Brain microvascular endothelial cell (primary cell): Measurements from ENCODE around the gene PLEKHG5.
"Not testable (repeated sequence)": the region's sequence is repeated elsewhere in the genome, so short reads cannot be mapped to it uniquely, and the experiment has no call there.

Experiments
- DNase-seq: peaks from one replicate; pipeline ENCODE4 v3.0.0-alpha.2; 2020
- H3K27ac ChIP-seq: fragments of 250-450 bp; sonication (Bioruptor Pico); 2 replicates; pipeline ENCODE4 v1.5.1; 2020; ENCODE audit warnings: mild to moderate bottlenecking, moderate library complexity
- H3K27me3 ChIP-seq: fragments of 250-450 bp; sonication (Bioruptor Pico); replicated peaks from 2 replicates; pipeline ENCODE4 v1.5.1; 2020; ENCODE audit warnings: mild to moderate bottlenecking
- H3K36me3 ChIP-seq: fragments of 250-450 bp; sonication (Bioruptor Pico); replicated peaks from 2 replicates; pipeline ENCODE4 v1.5.1; 2020; ENCODE audit warnings: mild to moderate bottlenecking
- H3K4me3 ChIP-seq: 2 replicates; pipeline ENCODE4 v1.5.1; 2011; ENCODE audit warnings: low read depth, mild to moderate bottlenecking, control low read depth, low read length, moderate library complexity
- in situ Hi-C: cut with HindIII; loops from 2 replicates; pipeline ENCODE4 v1.10.0; 2017; ENCODE audit warnings: low sequenced_read_pairs, low pct_ligation_motif_present
- TF ChIP-seq, protein P1 (sequence below): IDR thresholded peaks from 2 replicates; pipeline ENCODE4 v1.5.1; 2011; ENCODE audit warnings: low read depth, mild to moderate bottlenecking, moderate library complexity, low read length, control low read depth, inconsistent platforms; ENCODE audit errors: missing control alignments

Gene PLEKHG5

DNA sequence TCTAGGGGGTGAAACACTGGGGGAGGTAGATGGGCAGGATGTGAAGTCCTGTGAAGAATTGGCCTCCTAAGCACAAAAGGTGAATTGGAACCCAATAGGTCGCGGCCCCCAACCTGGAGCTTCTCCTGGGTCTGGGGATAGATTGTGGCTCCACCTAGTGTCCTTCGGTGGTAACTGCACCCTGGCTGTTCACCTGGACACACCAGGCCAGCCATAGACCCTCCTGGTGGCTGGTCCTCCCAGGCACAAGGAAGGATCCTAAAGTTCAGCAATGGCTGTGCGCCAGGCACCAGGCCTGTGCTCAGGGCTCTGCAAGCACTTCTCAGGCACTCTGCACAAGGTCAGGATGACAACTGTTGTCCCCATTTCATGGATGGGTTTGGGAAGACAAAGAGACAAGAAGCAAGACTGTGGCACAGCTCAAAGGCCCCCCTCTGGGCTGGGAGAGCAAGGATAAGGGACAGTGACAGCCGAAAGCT lies 53.4 kb downstream of the PLEKHG5 start:
- TF ChIP-seq, protein P1, sequence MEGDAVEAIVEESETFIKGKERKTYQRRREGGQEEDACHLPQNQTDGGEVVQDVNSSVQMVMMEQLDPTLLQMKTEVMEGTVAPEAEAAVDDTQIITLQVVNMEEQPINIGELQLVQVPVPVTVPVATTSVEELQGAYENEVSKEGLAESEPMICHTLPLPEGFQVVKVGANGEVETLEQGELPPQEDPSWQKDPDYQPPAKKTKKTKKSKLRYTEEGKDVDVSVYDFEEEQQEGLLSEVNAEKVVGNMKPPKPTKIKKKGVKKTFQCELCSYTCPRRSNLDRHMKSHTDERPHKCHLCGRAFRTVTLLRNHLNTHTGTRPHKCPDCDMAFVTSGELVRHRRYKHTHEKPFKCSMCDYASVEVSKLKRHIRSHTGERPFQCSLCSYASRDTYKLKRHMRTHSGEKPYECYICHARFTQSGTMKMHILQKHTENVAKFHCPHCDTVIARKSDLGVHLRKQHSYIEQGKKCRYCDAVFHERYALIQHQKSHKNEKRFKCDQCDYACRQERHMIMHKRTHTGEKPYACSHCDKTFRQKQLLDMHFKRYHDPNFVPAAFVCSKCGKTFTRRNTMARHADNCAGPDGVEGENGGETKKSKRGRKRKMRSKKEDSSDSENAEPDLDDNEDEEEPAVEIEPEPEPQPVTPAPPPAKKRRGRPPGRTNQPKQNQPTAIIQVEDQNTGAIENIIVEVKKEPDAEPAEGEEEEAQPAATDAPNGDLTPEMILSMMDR, result peak; percentile 91
- H3K4me3 ChIP-seq, result no peak overlapping the region
- in situ Hi-C loops, result no loop called here
- no peak overlapping the region for H3K27ac ChIP-seq
- peaks cover 15% of the 10 kb centered on the region for H3K27me3 ChIP-seq
- no peak for DNase-seq
- H3K36me3 ChIP-seq, result no peaks in the 10 kb centered on the region

DNA sequence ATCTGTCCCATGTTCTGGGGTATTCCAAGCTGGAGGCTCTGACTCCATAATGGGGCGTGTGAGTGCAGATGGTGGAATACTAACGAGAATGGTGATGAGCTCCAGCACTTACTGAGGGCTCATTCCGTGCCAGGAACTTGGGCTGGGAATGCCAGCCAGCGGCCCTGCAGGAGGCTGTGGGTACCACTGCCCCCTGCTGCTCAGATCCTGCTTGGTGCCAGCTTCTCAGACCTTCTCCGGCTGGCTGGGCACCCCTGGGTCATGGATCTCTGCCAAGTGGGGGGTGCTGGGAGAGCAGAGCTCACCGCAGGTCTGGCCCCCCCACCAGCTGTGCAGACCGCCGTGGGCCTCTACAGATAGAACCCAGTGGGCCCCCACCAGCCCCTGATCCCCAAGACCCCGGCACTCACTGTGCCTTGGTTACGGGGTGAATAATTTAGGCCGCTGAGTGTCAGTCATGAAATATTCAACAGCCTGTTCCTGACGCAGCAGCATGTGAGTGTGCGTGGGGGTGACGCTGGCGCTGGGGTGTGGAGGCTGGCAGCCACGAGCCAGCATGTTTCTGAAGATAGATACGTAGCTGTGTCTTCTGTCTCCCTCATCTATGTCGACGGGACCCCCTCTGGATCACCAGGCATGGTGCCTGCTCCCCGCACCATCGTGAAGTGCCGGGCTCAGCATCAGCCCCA lies 54.3 kb downstream of the PLEKHG5 start:
- TF ChIP-seq, protein P1, result peak; percentile 41
- DNase-seq, result not testable (repeated sequence)

DNA sequence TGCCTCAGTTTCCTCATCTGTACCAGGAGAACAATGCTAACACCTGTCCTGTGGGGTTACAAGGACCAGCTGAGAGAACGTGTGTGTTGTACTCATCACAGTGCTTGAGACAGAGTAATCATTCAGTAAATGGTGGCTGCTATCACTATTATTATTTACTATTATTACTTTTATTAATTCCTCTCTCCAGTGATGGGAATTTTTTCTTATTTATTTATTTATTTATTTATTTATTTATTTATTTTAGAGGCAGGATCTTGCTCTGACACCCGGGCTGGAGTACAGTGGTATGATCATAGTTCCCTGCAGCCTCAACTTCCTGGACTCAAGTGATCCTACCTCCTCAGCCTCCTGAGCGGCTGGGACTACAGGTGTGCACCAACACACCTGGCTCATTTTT lies 55.2 kb downstream of the PLEKHG5 start:
- DNase-seq, H3K27ac ChIP-seq, H3K36me3 ChIP-seq, H3K4me3 ChIP-seq, in situ Hi-C loops: not testable (repeated sequence)
- H3K27me3 ChIP-seq, result peaks cover 14% of the 10 kb centered on the region

More for the DNA sequence above, 54.3 kb downstream of the PLEKHG5 start:
- H3K27ac ChIP-seq, H3K36me3 ChIP-seq, in situ Hi-C loops, H3K4me3 ChIP-seq: not testable (repeated sequence)
- peaks cover 15% of the 10 kb centered on the region for H3K27me3 ChIP-seq

DNA sequence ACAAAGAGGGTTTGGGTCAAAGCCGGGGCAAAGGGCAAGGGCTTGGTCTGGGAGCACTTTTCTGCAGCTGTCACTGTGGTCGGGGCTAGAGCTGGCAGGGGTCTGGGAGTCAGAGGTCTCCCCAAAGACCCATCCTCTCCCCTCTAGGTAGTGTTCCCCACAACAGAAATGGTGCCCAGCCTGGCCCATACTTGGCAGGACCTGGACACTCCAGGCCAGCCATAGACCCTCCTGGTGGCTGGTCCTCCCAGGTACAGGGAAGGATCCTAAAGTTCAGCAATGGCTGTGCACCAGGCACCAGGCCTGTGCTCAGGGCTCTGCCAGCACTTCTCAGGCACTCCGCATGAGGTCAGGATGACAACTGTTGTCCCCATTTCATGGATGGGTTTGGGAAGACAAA lies 55.9 kb downstream of the PLEKHG5 start:
- TF ChIP-seq, protein P1, result no peak
- H3K27ac ChIP-seq, result no peak overlapping the region
- peaks cover 11% of the 10 kb centered on the region for H3K27me3 ChIP-seq
- no peaks in the 10 kb centered on the region for H3K36me3 ChIP-seq
- H3K4me3 ChIP-seq, result no peak overlapping the region
- DNase-seq, result no peak
- in situ Hi-C loops, result no loop called here

DNA sequence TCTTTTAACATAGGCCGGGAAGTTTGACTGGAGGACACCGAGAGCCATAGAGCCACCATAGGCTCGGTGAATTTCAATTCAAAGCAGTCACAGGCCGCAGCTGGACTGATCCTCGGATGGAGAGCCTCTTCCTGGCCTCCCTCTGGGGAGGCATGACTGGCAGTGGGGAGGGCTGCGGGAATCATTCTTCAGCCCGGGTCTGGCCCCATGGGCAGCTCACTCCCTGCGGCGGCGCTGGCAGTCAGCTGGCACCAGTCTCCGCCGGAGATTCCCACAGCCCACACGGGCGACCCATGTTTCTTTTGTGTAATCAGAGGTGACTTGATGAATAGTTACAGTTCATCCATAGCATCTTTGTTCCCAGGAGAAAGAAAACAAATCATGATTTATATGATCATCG lies 56.3 kb downstream of the PLEKHG5 start:
- H3K4me3 ChIP-seq, result no peak overlapping the region
- peaks cover 11% of the 10 kb centered on the region for H3K27me3 ChIP-seq
- in situ Hi-C loops, result no loop called here
- TF ChIP-seq, protein P1, result no peak
- H3K27ac ChIP-seq, result no peak overlapping the region
- DNase-seq, result no peak
- H3K36me3 ChIP-seq, result no peaks in the 10 kb centered on the region

GRCh38 chr1:6434186-6434585 lies 57.3 kb downstream of the PLEKHG5 start:
- no peak for DNase-seq
- H3K4me3 ChIP-seq, result no peak overlapping the region
- in situ Hi-C loops, result no loop called here
- TF ChIP-seq, protein P1, result no peak
- H3K27ac ChIP-seq, result no peak overlapping the region
- peaks cover 16% of the 10 kb centered on the region for H3K27me3 ChIP-seq
- H3K36me3 ChIP-seq, result no peaks in the 10 kb centered on the region

GRCh38 chr1:6431645-6432579 lies 59.6 kb downstream of the PLEKHG5 start:
- in situ Hi-C loops, H3K4me3 ChIP-seq, H3K36me3 ChIP-seq, H3K27ac ChIP-seq, DNase-seq: not testable (repeated sequence)
- H3K27me3 ChIP-seq, result peaks cover 10% of the 10 kb centered on the region

DNA sequence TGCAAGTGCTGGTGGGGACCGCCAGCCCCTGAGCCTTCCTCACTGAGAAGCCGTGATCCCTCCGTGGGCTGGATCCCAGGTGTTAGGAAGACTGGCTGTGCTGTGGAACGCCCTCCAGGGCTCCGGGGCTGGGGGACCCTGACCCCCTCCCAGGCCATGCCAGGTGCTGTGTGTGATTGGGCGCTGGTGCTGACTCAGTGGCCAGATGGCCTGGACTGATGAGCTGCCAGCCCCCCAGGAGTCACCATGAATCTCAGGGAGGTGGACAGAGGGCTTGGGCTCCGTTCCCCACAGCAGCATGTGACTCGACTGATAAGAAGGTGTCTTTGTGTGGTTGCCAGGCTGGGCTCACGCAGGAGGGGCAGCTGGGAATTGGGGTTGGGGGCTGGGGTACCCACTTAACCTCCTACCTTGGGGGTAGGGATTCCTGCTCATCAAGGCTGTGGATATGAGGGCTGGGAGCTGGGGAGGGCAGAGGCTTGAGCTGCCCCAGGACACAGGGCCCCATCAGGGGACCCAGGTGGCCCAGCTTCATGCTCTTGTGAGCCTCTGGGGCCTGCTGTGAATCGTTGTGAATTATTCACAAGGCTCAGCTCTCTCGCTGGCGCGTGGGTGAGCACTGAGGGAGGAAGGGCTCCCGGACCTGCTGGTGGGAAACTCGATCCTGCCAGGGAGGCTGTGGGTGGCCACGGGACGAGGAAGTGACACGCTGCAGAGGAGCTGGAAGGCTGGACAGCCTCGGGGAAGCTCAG lies 61.6 kb downstream of the PLEKHG5 start:
- DNase-seq, H3K27ac ChIP-seq, H3K36me3 ChIP-seq, in situ Hi-C loops, H3K4me3 ChIP-seq: not testable (repeated sequence)
- peaks cover 22% of the 10 kb centered on the region for H3K27me3 ChIP-seq
